ENCODE data around the gene ACKR2. TPM values are rescaled to one million over a fixed set of nuclear protein-coding genes. Genes with fewer than 3 reads are reported as not detected.

The ACKR2 gene
- total RNA-seq, 4 donors from 2014 or later, result 2.6 to 12.4 (median 7.5) TPM

GRCh38 chr3:42887084-42887483 is 77.8 kb downstream of the ACKR2 start:
- DNase-seq (ENCODE audit: low spot score) (no peak), ATAC-seq (ENCODE audit: low FRiP score) (no peak)

GRCh38 chr3:42891042-42891441 is 81.8 kb downstream of the ACKR2 start:
- TF ChIP-seq CTCF (IDR thresholded peaks at IDR 0.05), result no peak
- no peak for ATAC-seq (ENCODE audit: low FRiP score)
- no peak for DNase-seq (ENCODE audit: low spot score)

More at GRCh38 chr3:42887084-42887483, 77.8 kb downstream of the ACKR2 start:
- TF ChIP-seq CTCF (IDR thresholded peaks at IDR 0.05), result no peak

- DNase-seq (ENCODE audit: low spot score), result no peak
- TF ChIP-seq CTCF (IDR thresholded peaks at IDR 0.05), result no peak
- no peak for ATAC-seq (ENCODE audit: low FRiP score)
Measured at GRCh38 chr3:42892169-42892568, 82.9 kb downstream of the ACKR2 start.

GRCh38 chr3:42892807-42893206 is 83.6 kb downstream of the ACKR2 start:
- no peak for TF ChIP-seq CTCF (IDR thresholded peaks at IDR 0.05)
- DNase-seq (ENCODE audit: low spot score) (no peak), ATAC-seq (ENCODE audit: low FRiP score) (no peak)

GRCh38 chr3:42894698-42895579 is 85.7 kb downstream of the ACKR2 start:
- ATAC-seq (ENCODE audit: low FRiP score), result no peak
- TF ChIP-seq CTCF (IDR thresholded peaks at IDR 0.05), result no peak
- no peak for DNase-seq (ENCODE audit: low spot score)

- ATAC-seq (ENCODE audit: low FRiP score), result no peak
- no peak for DNase-seq (ENCODE audit: low spot score)
- TF ChIP-seq CTCF (IDR thresholded peaks at IDR 0.05), result no peak
Measured at GRCh38 chr3:42895580-42895868, 86.3 kb downstream of the ACKR2 start.
